Hematopoietic multipotent progenitor cell treated with erythropoietin and hydrocortisone succinate and interleukin-3 and kit ligand, for 8 days (in vitro differentiated cells): ENCODE measurements around the gene SH3BGRL.
"Not testable (repeated sequence)": the region's sequence is repeated elsewhere in the genome, so short reads cannot be mapped to it uniquely, and the experiment has no call there.

Experiments used
- DNase-seq: peaks from one replicate; pipeline ENCODE4 v3.0.0-alpha.2; 2015

SH3BGRL gene

GRCh38 chrX:81259714-81260395 is 58.0 kb downstream of the SH3BGRL start:
- no peak for DNase-seq

- DNase-seq, result no peak
These were observed 59.7 kb downstream of the SH3BGRL start for GRCh38 chrX:81261576-81261975.

- peak; percentile 40 for DNase-seq
These were observed 61.2 kb downstream of the SH3BGRL start for GRCh38 chrX:81263059-81263458.

GRCh38 chrX:81278616-81279015 is 76.7 kb downstream of the SH3BGRL start:
- no peak for DNase-seq

GRCh38 chrX:81280148-81280547 is 78.2 kb downstream of the SH3BGRL start:
- peak; percentile 16 for DNase-seq

- DNase-seq, result no peak
These were observed 84.2 kb downstream of the SH3BGRL start for GRCh38 chrX:81286075-81286474.

GRCh38 chrX:81286608-81287007 is 84.7 kb downstream of the SH3BGRL start:
- no peak for DNase-seq

- no peak for DNase-seq
These were observed 90.1 kb downstream of the SH3BGRL start for GRCh38 chrX:81291996-81292395.

- DNase-seq, result no peak
These were observed 92.2 kb downstream of the SH3BGRL start for GRCh38 chrX:81294101-81294500.

GRCh38 chrX:81301877-81302276 is 100.0 kb downstream of the SH3BGRL start:
- peak; percentile 1 for DNase-seq

- peak; percentile 4 for DNase-seq
These were observed 102.7 kb downstream of the SH3BGRL start for GRCh38 chrX:81304563-81304962.

GRCh38 chrX:81305240-81305639 is 103.3 kb downstream of the SH3BGRL start:
- no peak for DNase-seq

GRCh38 chrX:81308086-81308829 is 106.4 kb downstream of the SH3BGRL start:
- DNase-seq, result peak; percentile 1

- DNase-seq, result no peak
These were observed 114.3 kb downstream of the SH3BGRL start for GRCh38 chrX:81316163-81316562.

GRCh38 chrX:81331653-81332052 is 129.8 kb downstream of the SH3BGRL start:
- DNase-seq, result not testable (repeated sequence)

GRCh38 chrX:81336455-81337152 is 134.7 kb downstream of the SH3BGRL start:
- DNase-seq, result no peak

- DNase-seq, result no peak
These were observed 135.9 kb downstream of the SH3BGRL start for GRCh38 chrX:81337805-81338204.

- DNase-seq, result no peak
These were observed 137.0 kb downstream of the SH3BGRL start for GRCh38 chrX:81338924-81339323.

GRCh38 chrX:81345296-81345695 is 143.4 kb downstream of the SH3BGRL start:
- not testable (repeated sequence) for DNase-seq
